Right ventricle myocardium superior (tissue), 1 donor: ENCODE data around the gene MFNG. TPM values are rescaled to one million over a fixed set of nuclear protein-coding genes. Genes with fewer than 3 reads are reported as not detected.
"Not testable (repeated sequence)": the region's sequence is repeated elsewhere in the genome, so short reads cannot be mapped to it uniquely, and the experiment has no call there.

Experiments
- ATAC-seq: fragments of 200-7000 bp; cut with Tn5 transposase; one replicate; pipeline ENCODE4 v1.9.1; 2020; ENCODE audit warnings: mild to moderate bottlenecking; ENCODE audit not compliant: poor library complexity
- DNase-seq: peaks from one replicate; pipeline ENCODE4 v3.0.0-alpha.2; 2020
- intact Hi-C: fragments of 100-400 bp; cut with DNase I; formaldehyde crosslinking; loops from one replicate; pipeline ENCODE4 v1.11.2; 2022
- long read RNA-seq: library from polyadenylated mRNA; unstranded; transcript quantifications from one replicate; pipeline ENCODE4 v2.0.0, GENCODE V29; 2021
- total RNA-seq: library from RNA; stranded (reverse); fragmentation: NEBNext Ultra II Directional; extraction: Animal tissue kit (Norgen Biotek cat#: 25700); gene quantifications from one replicate; pipeline ENCODE4 v1.2.1, GENCODE V29; 2021
- donor health status: DM: no; HTN: yes; CAD: no; lungs with severe emphysema.

The MFNG gene
- total RNA-seq = 12.7 TPM
- long read RNA-seq, transcript MFNG-201 (8 exons, 2,088 nt) = major isoform, 35 of 44 reads
- long read RNA-seq, partial matches to known transcripts = 1 of 44 reads
- long read RNA-seq, other reads (novel, unspliced or antisense) = 8 of 44 reads

GRCh38 chr22:37486224-37486845 lies at the start of gene MFNG:
Gene MFNG, minus strand, starts transcription at chr22:37486384. Its CDS starts 207 bp downstream, at chr22:37486177.
- intact Hi-C loops = no loop called here
- ATAC-seq = peak; percentile 79

GRCh38 chr22:37535159-37535558 lies 49.0 kb upstream of the MFNG start:
- ATAC-seq (no peak), DNase-seq (no peak)
- intact Hi-C loops = no loop called here

More at GRCh38 chr22:37486224-37486845, at the start of gene MFNG:
- peak; percentile 86 for DNase-seq

DNA sequence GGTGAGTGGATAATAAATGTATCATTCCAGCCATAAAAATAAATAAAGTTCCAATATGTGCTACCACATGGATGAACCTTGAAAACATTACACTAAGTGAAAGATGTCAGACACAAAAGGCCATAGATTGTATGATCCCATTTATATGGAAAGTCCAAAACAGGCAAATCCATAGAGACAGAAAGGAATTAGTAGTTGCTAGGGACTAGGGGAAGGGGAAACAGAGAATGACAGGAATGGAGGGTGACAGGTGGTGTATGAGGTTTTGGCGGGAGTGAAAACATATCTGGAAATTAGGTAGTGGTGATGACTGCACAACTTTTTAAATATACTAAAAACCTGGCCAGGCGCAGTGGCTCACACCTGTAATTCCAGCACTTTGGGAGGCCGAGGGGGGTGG lies 48.3 kb upstream of the MFNG start:
- ATAC-seq (no peak), DNase-seq (no peak)
- intact Hi-C loops = no loop called here

DNA sequence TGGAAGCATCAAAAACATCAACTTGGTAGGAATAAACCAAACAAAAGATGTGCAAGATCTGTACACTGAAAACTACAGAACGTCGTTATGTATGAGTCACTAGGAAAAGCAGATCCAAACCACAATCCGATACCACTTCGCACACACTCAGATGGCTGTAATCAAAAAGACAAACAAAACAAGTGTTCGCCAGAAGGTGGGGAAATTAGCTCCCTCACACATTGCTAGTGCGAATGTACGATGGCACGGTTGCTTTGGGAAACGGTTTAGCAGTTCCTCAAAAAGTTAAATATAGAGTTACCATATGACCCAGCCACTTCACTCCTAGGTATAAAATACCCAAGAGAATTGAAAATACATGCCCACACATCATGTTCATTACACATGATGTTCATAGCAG lies 47.8 kb upstream of the MFNG start:
- intact Hi-C loops = no loop called here
- DNase-seq (no peak), ATAC-seq (no peak)

DNA sequence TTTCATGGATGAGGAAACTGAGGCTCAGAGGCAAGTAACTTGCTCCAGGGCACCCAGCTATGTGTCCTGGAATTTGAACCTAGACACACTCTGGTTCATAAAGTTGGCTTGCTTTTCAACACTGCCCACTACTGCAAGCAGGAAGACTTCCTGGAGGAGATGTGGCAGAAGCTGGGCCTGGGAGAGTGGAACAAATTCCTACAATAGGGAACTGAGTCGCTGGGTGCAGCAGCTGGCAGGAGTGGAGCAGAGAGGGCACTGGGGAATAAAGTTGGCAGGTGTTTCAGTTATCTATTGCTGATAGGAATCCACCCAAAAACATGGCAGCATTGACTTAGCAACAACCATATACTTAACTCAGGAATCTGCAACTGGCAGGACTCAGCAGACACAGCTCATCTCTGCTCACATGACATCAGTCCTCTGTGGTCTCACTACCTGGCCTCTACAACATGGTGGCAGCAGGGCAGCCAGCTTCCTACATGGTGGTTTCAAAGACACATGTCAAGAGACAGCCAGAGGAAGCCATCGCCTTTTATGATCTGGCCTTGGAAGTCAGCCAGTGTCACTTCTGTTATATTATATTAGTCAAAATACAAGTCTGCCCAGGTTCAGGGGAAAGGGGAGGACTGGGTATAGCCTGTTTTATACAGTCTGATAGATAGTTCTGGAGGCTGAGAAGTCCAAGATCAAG lies 43.6 kb upstream of the MFNG start:
- ATAC-seq = no peak
- intact Hi-C loops = no loop called here

DNA sequence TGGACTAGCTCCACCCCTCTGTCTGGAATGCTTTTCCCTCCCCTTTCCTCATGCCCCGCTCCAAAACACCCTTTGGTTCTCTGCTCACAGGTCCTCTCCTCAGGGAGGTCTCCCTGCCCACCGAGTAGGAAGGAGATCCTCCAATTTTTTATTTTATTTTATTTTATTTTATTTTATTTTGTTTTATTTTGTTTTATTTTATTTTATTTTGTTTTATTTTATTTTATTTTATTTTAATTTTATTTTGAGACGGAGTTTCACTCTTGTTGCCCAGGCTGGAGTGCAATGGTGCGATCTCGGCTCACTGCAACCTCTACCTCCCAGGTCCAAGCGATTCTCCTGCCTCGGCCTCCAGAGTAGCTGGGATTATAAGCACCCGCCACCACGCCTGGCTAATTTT lies 41.8 kb upstream of the MFNG start:
- DNase-seq, ATAC-seq, intact Hi-C loops: not testable (repeated sequence)

More for the DNA sequence above, 43.6 kb upstream of the MFNG start:
- no peak for DNase-seq

GRCh38 chr22:37527081-37527752 lies 41.0 kb upstream of the MFNG start:
- DNase-seq, intact Hi-C loops, ATAC-seq: not testable (repeated sequence)

GRCh38 chr22:37526376-37526775 lies 40.2 kb upstream of the MFNG start:
- intact Hi-C loops = no loop called here
- DNase-seq = no peak
- no peak for ATAC-seq

DNA sequence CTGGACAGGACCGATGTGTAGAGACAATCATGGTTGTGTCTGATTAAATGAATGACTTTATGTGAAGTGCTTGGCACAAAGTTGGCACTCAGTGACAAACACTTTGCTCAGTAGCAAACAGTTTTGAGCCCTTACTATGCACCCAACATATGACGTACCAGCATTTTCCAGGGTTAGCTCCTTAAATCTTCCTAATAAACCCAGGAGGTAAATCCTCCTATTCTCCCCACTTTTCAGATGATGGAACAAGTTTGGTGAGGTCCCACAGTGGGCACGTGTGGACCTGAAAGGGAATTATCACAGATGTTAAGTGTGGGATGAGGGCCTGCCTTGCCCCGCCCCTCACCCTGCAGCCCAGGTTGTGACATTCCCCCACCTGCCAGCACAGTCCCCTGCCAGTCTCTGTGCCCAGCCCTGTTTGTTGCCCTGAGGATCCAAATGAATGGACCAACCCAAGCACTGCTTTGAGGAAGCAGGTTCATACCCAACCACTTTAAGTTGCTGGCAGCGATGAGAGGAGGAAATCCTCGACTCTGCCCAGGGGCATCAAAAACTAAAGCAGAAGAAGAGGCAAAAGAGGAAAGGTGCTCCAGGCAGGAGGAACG lies 39.7 kb upstream of the MFNG start:
- ATAC-seq (no peak), DNase-seq (no peak)
- intact Hi-C loops = no loop called here

DNA sequence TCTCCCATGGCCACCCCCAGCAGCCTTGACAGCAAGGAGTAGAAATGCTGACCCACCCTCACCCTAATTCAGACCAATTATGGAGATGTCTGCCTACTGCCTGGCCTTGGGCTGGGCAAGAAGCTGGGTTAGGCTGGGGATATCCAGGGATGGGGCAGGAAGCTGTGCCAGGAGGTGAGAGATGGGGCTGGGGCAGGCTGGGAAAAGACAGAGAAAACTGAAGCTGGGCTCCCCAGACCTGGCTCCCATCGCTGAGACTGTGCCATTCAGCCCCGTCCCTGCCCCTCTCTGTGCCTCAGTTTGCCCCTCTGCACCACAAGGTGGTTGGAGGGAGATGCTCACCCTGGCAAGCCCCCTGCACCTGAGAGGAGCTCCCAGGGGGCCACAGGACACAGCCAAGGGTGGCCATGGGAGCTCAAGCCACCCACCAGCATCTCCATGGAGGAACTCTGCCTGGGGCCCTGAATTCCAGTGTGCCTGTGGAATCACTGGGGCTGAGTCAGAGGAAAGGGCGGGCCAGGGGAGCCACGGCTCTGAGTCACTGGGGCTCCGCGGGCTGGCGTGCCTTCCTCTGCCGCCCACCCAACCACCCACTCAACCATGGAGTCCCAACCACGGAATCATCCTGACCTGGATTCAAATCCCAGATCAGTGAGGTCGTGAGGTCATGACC lies 39.0 kb upstream of the MFNG start:
- intact Hi-C loops = no loop called here
- no peak for DNase-seq
- no peak for ATAC-seq

- no peak for ATAC-seq
- intact Hi-C loops = no loop called here
- no peak for DNase-seq
Observed at GRCh38 chr22:37522482-37522881, 36.3 kb upstream of the MFNG start.

DNA sequence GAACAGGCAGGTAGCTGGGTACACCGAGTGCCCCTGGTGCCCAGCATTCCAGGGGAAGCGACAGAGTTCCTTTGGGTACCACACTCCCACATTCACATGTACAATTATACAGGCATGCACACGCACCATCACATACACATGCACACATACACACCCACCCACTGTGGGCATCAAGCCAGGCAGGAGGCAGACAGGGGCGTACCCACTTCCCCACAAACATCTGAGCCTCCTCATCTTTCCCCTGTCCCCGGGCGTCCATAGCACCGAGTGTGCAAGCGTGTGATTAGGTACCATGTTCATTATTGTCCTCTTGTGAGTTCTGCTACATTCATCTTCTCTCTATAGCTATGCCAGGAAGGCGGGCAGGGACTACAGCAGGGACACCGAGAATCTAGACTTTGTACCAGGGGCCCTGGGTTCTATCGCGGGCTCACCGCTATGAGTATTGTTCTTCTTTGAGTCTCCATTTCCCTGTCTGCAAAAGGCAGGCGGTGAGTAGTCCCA lies 35.1 kb upstream of the MFNG start:
- ATAC-seq (no peak), DNase-seq (peak; percentile 44)
- intact Hi-C loops = no loop called here

- intact Hi-C loops = no loop called here
- DNase-seq (peak; percentile 37), ATAC-seq (no peak)
Observed at GRCh38 chr22:37520776-37521191, 34.6 kb upstream of the MFNG start.

DNA sequence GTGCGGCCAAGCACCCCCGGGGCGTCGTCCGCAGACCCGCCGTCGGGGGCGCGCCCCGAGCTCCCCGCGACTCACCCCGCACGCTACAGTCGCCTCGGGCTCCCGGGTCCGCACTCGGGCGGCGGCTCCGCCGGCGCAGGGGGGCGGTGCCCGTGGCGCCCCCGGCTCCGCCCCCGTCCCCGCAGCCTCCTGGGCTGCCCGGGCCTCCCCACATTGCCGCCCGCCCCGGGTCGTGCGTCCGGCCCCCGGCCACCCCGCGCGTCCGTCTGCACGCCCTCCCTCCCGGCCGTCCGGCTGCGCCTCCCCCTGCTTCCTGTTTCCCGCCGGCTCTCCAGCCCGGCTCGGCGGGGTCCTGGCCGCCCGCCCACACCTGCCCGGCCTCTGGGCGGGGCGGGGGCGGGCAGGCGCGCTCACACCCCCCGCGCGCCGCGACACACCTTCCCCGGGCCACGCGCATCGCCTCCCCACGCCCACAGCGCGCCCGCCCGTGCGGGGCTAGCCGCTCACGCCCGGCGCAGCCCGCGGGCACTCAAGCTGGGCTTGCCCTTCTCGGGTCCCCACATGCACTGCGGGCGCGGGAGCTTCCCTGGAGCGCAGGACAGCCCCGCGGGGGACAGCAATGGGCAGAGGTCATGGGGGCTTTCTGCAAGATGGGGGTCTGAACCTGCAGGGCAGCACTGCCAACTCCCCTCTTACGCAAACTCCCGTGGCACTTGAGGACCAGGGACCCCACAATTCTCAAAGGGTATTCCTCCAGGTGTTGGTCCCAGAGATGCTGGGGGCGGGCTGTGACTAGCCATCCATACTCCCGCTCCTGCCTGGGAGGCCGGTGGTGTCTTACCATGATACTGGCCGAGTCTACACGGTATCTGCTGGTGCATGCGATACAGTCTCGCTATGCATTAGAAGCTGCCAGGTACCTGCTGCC lies 33.3 kb upstream of the MFNG start, which contains the start of gene CARD10:
Gene CARD10, minus strand, starts transcription at position 148 of the 928 bp plus-strand sequence. CDS start 215 bp downstream, outside the sequence.
- DNase-seq = peak; percentile 36
- intact Hi-C loops = no loop called here
- ATAC-seq = peak; percentile 48

GRCh38 chr22:37518509-37519267 lies 32.5 kb upstream of the MFNG start:
- intact Hi-C loops = no loop called here
- peak; percentile 26 for ATAC-seq
- DNase-seq = peak; percentile 36

DNA sequence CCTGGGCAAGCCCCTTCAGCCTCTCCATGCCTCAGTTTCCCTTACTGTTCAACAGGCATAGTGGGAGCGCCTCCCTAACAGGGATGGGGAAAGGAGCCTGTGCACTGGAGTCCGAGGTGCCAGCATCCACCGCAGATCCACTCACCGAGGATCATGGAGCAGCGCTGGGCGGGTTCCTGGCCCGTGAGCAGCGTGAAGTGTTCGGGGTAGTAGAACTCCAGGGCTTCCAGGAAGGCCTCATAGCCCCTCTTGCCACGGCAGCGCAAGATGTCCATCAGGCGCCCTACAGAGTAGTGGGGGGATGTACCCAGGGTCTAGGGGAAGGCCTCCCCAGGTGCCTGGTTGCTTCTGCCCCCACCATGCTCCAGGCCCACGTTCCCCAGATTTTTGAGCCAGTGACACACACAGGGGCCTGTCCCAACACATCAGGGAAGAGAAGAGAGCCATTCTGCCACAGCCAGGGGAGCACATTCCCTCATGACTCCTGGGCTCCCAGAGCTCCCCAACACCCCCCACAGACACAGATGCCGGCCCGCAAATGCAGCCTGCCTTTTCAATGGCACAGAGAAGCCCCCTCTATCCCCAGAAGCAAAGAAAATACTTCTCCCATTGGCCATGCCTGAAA lies 31.8 kb upstream of the MFNG start:
- ATAC-seq = no peak
- intact Hi-C loops = no loop called here
- no peak for DNase-seq
